Retinal pigment epithelial cell (primary cell): Measurements from ENCODE around the gene IDI2.

Experiments
- DNase-seq: peaks from one replicate; pipeline ENCODE4 v3.0.0-alpha.2; 2010; ENCODE audit warnings: low read depth
- H3K4me3 ChIP-seq: 2 replicates; pipeline ENCODE4 v1.5.1; 2011; ENCODE audit warnings: mild to moderate bottlenecking, low read length, control low read depth, moderate library complexity
- TF ChIP-seq, protein P1 (sequence below): conservative IDR thresholded peaks from 2 replicates; pipeline ENCODE4 v1.5.1; 2011; ENCODE audit warnings: low read depth, low read length, control low read depth, inconsistent platforms

IDI2 gene

DNA sequence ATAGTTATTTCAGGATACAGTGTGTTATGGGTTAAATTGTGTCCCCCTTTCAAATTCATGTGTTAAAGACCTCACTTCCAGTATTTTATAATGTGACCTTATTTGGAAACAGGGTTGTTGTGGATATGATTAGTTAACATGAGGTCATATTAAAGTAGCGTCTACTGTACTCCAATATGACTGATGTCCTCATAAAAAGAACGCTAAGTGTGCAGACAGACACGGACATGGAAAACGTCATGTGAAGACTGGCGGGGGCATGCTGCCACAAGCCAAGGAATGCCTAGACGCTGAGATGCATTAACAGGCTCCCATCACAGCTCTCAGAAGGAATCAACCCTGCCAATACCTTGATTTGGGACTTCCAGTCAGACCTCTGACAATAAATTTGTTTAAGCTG lies 29.0 kb upstream of the IDI2 start:
- TF ChIP-seq, protein P1, sequence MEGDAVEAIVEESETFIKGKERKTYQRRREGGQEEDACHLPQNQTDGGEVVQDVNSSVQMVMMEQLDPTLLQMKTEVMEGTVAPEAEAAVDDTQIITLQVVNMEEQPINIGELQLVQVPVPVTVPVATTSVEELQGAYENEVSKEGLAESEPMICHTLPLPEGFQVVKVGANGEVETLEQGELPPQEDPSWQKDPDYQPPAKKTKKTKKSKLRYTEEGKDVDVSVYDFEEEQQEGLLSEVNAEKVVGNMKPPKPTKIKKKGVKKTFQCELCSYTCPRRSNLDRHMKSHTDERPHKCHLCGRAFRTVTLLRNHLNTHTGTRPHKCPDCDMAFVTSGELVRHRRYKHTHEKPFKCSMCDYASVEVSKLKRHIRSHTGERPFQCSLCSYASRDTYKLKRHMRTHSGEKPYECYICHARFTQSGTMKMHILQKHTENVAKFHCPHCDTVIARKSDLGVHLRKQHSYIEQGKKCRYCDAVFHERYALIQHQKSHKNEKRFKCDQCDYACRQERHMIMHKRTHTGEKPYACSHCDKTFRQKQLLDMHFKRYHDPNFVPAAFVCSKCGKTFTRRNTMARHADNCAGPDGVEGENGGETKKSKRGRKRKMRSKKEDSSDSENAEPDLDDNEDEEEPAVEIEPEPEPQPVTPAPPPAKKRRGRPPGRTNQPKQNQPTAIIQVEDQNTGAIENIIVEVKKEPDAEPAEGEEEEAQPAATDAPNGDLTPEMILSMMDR, result no peak
- H3K4me3 ChIP-seq, result peak overlapping the region; percentile 87
- no peak for DNase-seq

DNA sequence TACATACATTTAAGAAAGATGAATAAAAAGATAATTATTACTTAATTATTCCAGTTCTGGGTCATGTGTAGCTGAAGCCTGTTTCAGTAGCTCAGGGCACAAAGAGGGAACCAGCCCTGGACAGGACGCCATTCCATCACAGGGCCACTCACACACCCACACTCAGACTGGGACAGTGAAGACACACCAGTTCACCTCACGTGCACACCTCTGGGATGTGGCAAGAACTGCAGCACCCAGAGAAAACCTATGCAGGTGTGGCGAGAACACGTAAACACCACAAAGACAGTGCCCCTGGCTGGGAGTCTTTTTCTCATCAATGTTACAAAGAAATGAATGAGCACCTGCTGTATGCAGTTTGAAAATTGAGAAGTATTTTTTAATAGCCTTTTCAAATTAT lies 24.9 kb upstream of the IDI2 start:
- peak overlapping the region; percentile 82 for H3K4me3 ChIP-seq
- no peak for DNase-seq
- TF ChIP-seq, protein P1, result no peak

DNA sequence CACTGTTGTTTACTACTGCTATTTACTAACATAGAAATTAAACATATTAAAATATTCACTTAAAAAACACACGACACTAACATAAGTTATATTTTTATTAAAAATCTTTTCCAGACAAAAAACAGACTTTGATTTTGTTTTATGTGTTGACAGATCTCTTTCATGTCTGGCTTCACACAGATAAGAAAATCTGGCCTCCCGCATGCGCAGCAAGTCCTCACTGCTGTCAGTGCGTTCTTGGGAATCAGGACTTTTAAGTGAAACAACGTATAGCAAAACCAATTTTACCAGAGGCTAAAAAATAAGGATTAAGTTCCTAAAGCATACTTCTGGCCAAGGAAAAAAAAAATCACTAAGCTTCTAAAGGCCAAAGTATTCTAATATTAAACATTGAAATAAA lies 24.5 kb upstream of the IDI2 start:
- H3K4me3 ChIP-seq, result peak overlapping the region; percentile 82
- no peak for DNase-seq
- TF ChIP-seq, protein P1, result no peak

DNA sequence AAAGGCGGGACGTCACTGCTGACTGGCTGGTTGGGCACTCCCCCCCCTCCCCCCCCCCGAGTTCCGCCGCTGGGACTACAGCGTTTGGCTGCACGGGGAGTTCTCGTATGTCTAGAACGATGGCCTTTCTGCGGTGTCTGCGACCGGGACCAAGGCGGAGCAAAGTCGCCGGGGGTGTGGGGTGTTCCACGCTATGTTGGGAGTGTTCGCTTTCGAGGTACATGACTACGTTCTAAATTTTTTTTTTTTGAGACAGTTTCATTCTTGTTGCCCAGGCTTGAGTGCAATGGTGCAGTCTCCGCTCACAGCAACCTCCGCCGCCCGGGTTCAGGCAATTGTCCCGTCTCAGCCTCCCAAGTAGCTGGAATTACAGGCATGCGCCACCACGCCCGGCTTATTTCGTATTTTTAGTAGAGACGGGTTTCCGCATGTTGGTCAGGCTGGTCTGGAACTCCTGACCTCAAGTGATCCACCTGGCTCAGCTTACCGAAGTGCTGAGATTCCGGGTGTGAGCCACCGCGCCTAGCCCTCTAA lies 23.8 kb upstream of the IDI2 start:
- DNase-seq, result no peak
- peak overlapping the region; percentile 82 for H3K4me3 ChIP-seq
- TF ChIP-seq, protein P1, result no peak

DNA sequence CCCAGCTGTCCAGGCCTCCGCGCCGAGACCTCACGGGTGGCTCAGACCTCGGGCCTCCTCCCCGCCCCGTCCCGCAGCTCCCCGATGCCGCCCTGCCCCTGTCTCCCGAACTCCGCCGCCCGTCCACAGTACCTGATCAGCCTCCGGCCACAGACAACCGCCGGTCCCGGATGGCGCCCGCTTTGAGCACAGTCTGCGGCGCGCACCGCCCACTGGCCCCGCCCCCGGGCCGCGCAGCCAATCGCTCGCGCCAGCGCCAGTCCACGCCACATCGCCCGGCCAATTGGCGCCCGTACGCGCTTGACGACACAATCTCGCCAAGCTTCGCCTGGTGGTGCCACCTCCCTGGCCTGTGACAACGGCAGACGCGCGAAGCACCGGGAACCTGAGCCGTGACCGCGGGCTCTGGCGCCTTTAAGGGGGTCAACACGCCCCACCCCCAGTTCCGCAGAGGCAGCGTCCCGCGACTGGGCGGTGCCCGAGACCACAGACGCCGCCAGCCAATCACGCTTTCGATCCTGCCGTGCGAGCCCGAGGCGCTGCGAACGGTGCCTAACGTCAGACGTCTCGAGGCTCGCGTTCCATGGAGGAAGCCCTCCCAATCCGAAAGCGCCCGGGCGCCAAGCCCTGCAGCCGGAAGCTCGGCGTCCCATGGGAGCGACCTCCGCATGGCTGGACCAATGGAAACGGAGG lies 23.2 kb upstream of the IDI2 start, which contains the start of gene IDI1:
Gene IDI1, minus strand, starts transcription at position 388 of the 693 bp plus-strand sequence. Its CDS starts 116 bp downstream, at position 272.
- peak within 1 kb of the TSS; percentile 82 for H3K4me3 ChIP-seq
- TF ChIP-seq, protein P1, result no peak
- peak; percentile 96 for DNase-seq

DNA sequence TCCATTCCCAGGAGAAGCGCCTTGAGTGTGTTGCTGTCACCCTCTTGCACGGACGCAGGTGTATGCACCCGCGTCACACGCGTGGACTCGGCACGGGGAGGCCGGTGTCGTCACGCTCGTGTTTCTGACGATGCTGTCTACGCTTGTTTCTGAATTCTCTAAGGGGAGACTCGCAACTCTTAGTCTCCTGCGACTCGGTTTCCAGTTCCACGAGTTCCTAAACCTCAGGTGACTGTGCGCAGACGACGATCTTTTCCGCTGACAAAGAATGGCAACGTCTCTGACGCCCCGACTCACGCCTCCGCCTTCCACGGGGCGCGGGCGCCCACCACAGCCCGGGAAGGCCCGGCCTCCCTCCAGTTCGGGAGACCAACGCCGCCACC lies 22.7 kb upstream of the IDI2 start:
- TF ChIP-seq, protein P1, result no peak
- DNase-seq, result no peak
- H3K4me3 ChIP-seq, result peak overlapping the region; percentile 61

DNA sequence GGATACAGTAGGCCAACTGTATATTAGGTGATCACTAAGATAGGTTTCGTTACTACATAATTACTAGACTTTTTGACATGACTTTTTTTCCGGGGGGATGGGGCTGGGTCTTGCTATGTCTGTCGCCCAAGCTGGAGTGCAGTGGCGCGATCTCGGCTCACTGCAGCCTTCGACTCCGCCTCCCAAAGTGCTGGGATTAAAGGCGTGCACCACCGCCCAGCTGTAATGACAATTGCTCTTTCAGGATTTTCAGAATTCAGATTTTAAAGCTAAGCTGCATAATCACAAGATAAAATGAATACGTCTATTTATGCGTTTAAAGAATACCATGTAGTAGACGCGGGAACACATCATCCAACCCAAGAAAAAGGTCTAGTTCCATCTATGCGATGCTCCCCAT lies 22.3 kb upstream of the IDI2 start:
- DNase-seq, result no peak
- TF ChIP-seq, protein P1, result no peak
- H3K4me3 ChIP-seq, result peak overlapping the region; percentile 61
